IMR-90 (cell line): Measurements from ENCODE around the gene PHKG2. TPM values are rescaled to one million over a fixed set of nuclear protein-coding genes. Genes with fewer than 3 reads are reported as not detected.

Experiments
- ATAC-seq: fragments of 200-7000 bp; cut with Tn5 transposase; 2 replicates; pipeline ENCODE4 v1.9.1; 2020; ENCODE audit warnings: low read depth, mild to moderate bottlenecking, moderate library complexity
- BruUV-seq: library from RNA; stranded (reverse); fragments of 400-500 nt; replicated peaks from 2 replicates; lab custom pipeline; 2021; lab: Mats Ljungman, UMichigan
- CTCF ChIA-PET: fragments of 300-600 bp; formaldehyde crosslinking; extraction: SDS; loops from one replicate; lab custom pipeline; 2021; ENCODE audit warnings: antibody characterized with exemption; lab: Yijun Ruan, JAX
- POLR2A ChIA-PET: fragments of 300-600 bp; sonication (Branson Sonifier 250); formaldehyde crosslinking; loops from one replicate; lab custom pipeline; 2022; ENCODE audit warnings: antibody characterized with exemption; ENCODE audit not compliant: unreplicated experiment; lab: Charles Lee
- DNase-seq: peaks from one replicate; pipeline ENCODE4 v3.0.0; 2013
- H2AFZ ChIP-seq: replicated peaks from 2 replicates; pipeline ENCODE3; 2013; ENCODE audit warnings: low read length, mild to moderate bottlenecking; ENCODE audit not compliant: poor library complexity
- H2AK5ac ChIP-seq: 2 replicates; pipeline ENCODE4 v1.6.1; 2013; ENCODE audit warnings: low read depth, low read length, inconsistent platforms
- H2AK9ac ChIP-seq: replicated peaks from 2 replicates; pipeline ENCODE3; 2013; ENCODE audit warnings: mild to moderate bottlenecking, low read depth, low read length, moderate library complexity; ENCODE audit not compliant: poor library complexity
- H2BK120ac ChIP-seq: 2 replicates; pipeline ENCODE4 v1.6.1; 2013; ENCODE audit warnings: low read depth, low read length, inconsistent platforms
- H2BK15ac ChIP-seq: 3 replicates; pipeline ENCODE4 v1.6.1; 2013; ENCODE audit warnings: low read depth, low read length, inconsistent platforms
- H2BK20ac ChIP-seq: 2 replicates; pipeline ENCODE4 v1.6.1; 2013; ENCODE audit warnings: low read depth, mild to moderate bottlenecking, inconsistent platforms, low read length, moderate library complexity
- H2BK5ac ChIP-seq: 2 replicates; pipeline ENCODE4 v1.6.1; 2013; ENCODE audit warnings: mild to moderate bottlenecking, low read depth, low read length, inconsistent platforms; ENCODE audit not compliant: poor library complexity, severe bottlenecking
- H3K14ac ChIP-seq: replicated peaks from 2 replicates; pipeline ENCODE4 v1.6.1; 2013; ENCODE audit warnings: low read depth, low read length, inconsistent platforms
- H3K18ac ChIP-seq: 2 replicates; pipeline ENCODE4 v1.6.1; 2013; ENCODE audit warnings: low read depth, low read length, control low read depth
- H3K23ac ChIP-seq: 2 replicates; pipeline ENCODE4 v1.6.1; 2013; ENCODE audit warnings: low read depth, low read length, inconsistent platforms
- H3K27ac ChIP-seq: 2 replicates; pipeline ENCODE4 v1.5.1; 2013; ENCODE audit warnings: mild to moderate bottlenecking, control low read depth, low read length; ENCODE audit not compliant: insufficient read depth
- H3K27me3 ChIP-seq: 2 replicates; pipeline ENCODE4 v1.6.1; 2013; ENCODE audit warnings: low read length; ENCODE audit not compliant: control insufficient read depth, insufficient read depth
- H3K36me3 ChIP-seq: 2 replicates; pipeline ENCODE4 v1.6.1; 2013; ENCODE audit warnings: low read length, mixed read lengths; ENCODE audit not compliant: control insufficient read depth, insufficient read depth
- H3K4ac ChIP-seq: 2 replicates; pipeline ENCODE4 v1.6.1; 2013; ENCODE audit warnings: low read depth, low read length, inconsistent platforms
- H3K4me1 ChIP-seq: 2 replicates; pipeline ENCODE4 v1.6.1; 2013; ENCODE audit warnings: low read length, mixed read lengths; ENCODE audit not compliant: control insufficient read depth, insufficient read depth
- H3K4me2 ChIP-seq: 2 replicates; pipeline ENCODE4 v1.6.1; 2013; ENCODE audit warnings: low read depth, mild to moderate bottlenecking, control low read depth, low read length, moderate library complexity
- H3K4me3 ChIP-seq: 2 replicates; pipeline ENCODE4 v1.5.1; 2013; ENCODE audit warnings: low read depth, mild to moderate bottlenecking, control low read depth, low read length, moderate library complexity; ENCODE audit not compliant: insufficient read depth
- H3K56ac ChIP-seq: 2 replicates; pipeline ENCODE4 v1.6.1; 2013; ENCODE audit warnings: low read length, inconsistent platforms; ENCODE audit not compliant: insufficient read depth; ENCODE audit errors: extremely low read depth
- H3K79me1 ChIP-seq, 2 experiments: 2 replicates each; pipeline ENCODE4 v1.6.1; 2013; ENCODE audit warnings: low read length in 2 of 2, inconsistent platforms in 1 of 2, low read depth in 1 of 2
- H3K9ac ChIP-seq: 2 replicates; pipeline ENCODE4 v1.6.1; 2013; ENCODE audit warnings: low read depth, low read length, control low read depth
- H3K9me1 ChIP-seq: 2 replicates; pipeline ENCODE4 v1.6.1; 2013; ENCODE audit warnings: low read length, inconsistent platforms; ENCODE audit not compliant: insufficient read depth
- H3K9me3 ChIP-seq: 2 replicates; pipeline ENCODE4 v1.6.1; 2013; ENCODE audit warnings: low read length; ENCODE audit not compliant: control insufficient read depth, insufficient read depth
- H4K20me1 ChIP-seq: 2 replicates; pipeline ENCODE4 v1.6.1; 2013; ENCODE audit warnings: low read length, inconsistent platforms; ENCODE audit not compliant: insufficient read depth
- H4K5ac ChIP-seq: 2 replicates; pipeline ENCODE4 v1.6.1; 2013; ENCODE audit warnings: mild to moderate bottlenecking, low read depth, low read length, control low read depth
- H4K8ac ChIP-seq, 2 experiments: 2 replicates each; pipeline ENCODE4 v1.6.1; 2013; ENCODE audit warnings: low read depth in 2 of 2, low read length in 2 of 2, control low read depth in 1 of 2, inconsistent platforms in 1 of 2
- H4K91ac ChIP-seq: 2 replicates; pipeline ENCODE4 v1.6.1; 2013; ENCODE audit warnings: low read depth, low read length, inconsistent platforms; ENCODE audit not compliant: insufficient read depth
- CHD1 ChIP-seq: IDR thresholded peaks from 2 replicates; pipeline ENCODE4 v1.6.1; 2012; ENCODE audit warnings: low read depth, low read length, improper control_type of control experiment
- MXI1 ChIP-seq: IDR thresholded peaks from 2 replicates; pipeline ENCODE4 v1.6.1; 2012; ENCODE audit warnings: low read depth, mild to moderate bottlenecking, low read length, moderate library complexity, borderline replicate concordance
- NFE2L2 ChIP-seq: fragments of 150-350 bp; IDR thresholded peaks from 2 replicates; pipeline ENCODE4 v1.6.1; 2016; ENCODE audit warnings: low read depth, mild to moderate bottlenecking, low read length
- POLR2A ChIP-seq: IDR thresholded peaks from 2 replicates; pipeline ENCODE4 v1.6.1; 2012; ENCODE audit warnings: mild to moderate bottlenecking, low read depth, low read length
- RFX5 ChIP-seq: IDR thresholded peaks from 2 replicates; pipeline ENCODE4 v1.8.0; 2012; ENCODE audit warnings: low read depth, mild to moderate bottlenecking, low read length, moderate library complexity
- WGBS, 2 experiments: methylation state at CpG; one replicate each; pipeline versions ENCODE4 v1.1.5 to v1.1.7; 2013; ENCODE audit warnings: missing lambda C conversion rate in 2 of 2; ENCODE audit not compliant: insufficient read length in 1 of 2; ENCODE audit errors: extremely low coverage in 2 of 2; 5-methylcytosine and 5-hydroxymethylcytosine counted together
- dilution Hi-C: fragments of 300-500 bp; cut with HindIII; formaldehyde crosslinking; loops from one replicate; pipeline ENCODE4 v1.14.3; 2018; ENCODE audit warnings: low sequenced_read_pairs; ENCODE audit not compliant: unreplicated experiment
- in situ Hi-C: fragments of 300-500 bp; cut with MboI; formaldehyde crosslinking; loops from 3 replicates; pipeline ENCODE4 v1.14.3; 2019; ENCODE audit warnings: low sequenced_read_pairs, inconsistent platforms, mixed read lengths
- intact Hi-C: fragments of 100-400 bp; cut with micrococcal nuclease; formaldehyde crosslinking; loops from 2 replicates; pipeline ENCODE4 v1.10.0; 2022
- polyA plus RNA-seq, 3 experiments: library from polyadenylated mRNA; depleted of rRNA; stranded (reverse); fragments of >200 nt; gene quantifications; 2 replicates each; pipeline ENCODE4 v1.2.3, GENCODE V29; 2012; ENCODE audit warnings: low replicate concordance in 1 of 3
- total RNA-seq: library from RNA; depleted of rRNA; stranded (reverse); fragments of >200 nt; gene quantifications from 2 replicates; pipeline ENCODE4 v1.2.3, GENCODE V29; 2012
- TF ChIP-seq, protein P1 (sequence below): fragments of 150-350 bp; IDR thresholded peaks from 2 replicates; pipeline ENCODE4 v1.6.1; 2017; ENCODE audit warnings: mild to moderate bottlenecking, antibody characterized with exemption, low read length, low read depth
- TF ChIP-seq, protein P2 (sequence below): conservative IDR thresholded peaks from 2 replicates; pipeline ENCODE4 v1.5.1; 2012; ENCODE audit warnings: mild to moderate bottlenecking, low read depth, low read length, improper control_type of control experiment

The PHKG2 gene
- total and polyA plus RNA-seq, 2 of the 4 experiments (the other 2 are of a cell fraction): 26.0 to 38.9 TPM

DNA sequence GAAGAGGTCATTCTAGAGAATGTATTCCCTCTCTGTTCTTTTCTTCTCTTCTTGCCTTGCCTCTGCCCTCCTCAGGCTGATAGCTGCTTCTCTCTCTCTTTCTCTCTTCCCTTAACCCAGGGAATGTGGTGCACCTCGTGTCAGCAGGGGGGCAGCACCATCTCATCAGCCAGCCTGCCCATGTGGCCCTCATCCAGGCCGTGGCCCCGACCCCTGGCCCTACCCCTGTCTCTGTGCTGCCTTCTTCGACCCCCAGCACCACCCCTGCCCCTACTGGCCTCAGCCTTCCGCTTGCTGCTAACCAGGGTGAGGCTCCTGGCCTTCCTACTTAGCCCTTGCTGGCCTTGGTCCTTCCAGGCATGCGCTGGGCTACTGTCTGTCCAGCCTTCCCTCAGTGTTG lies 25.8 kb upstream of the PHKG2 start:
- Histone ChIP-seq H3K14ac (no peak overlapping the region), H2AK9ac (peak overlapping the region; percentile 18), H3K4me2 (no peak overlapping the region), H2BK120ac (no peak overlapping the region), H2BK15ac (no peak overlapping the region), H3K27me3 (no peaks in the 10 kb centered on the region), H4K91ac (no peak overlapping the region), H4K5ac (no peak overlapping the region), H3K56ac (no peak overlapping the region), H3K4me3 (no peak overlapping the region), H3K4ac (no peak overlapping the region), H3K4me1 (no peaks in the 10 kb centered on the region), H3K9me1 (no peaks in the 10 kb centered on the region), H3K36me3 (peaks cover 67% of the 10 kb centered on the region), H4K20me1 (peaks cover 11% of the 10 kb centered on the region), H4K8ac (no peak overlapping the region), H2AFZ (no peak overlapping the region), H3K79me1 (peaks cover 42 to 53% of the 10 kb centered on the region in 2 experiments), H3K23ac (no peak overlapping the region), H3K18ac (no peak overlapping the region), H2AK5ac (no peak overlapping the region), H3K9me3 (no peaks in the 10 kb centered on the region), H3K27ac (no peak overlapping the region), H3K9ac (no peak overlapping the region), H2BK5ac (no peak overlapping the region), H2BK20ac (no peak overlapping the region)
- dilution Hi-C loops: no loop called here
- TF ChIP-seq RFX5: no peak
- TF ChIP-seq, protein P1, sequence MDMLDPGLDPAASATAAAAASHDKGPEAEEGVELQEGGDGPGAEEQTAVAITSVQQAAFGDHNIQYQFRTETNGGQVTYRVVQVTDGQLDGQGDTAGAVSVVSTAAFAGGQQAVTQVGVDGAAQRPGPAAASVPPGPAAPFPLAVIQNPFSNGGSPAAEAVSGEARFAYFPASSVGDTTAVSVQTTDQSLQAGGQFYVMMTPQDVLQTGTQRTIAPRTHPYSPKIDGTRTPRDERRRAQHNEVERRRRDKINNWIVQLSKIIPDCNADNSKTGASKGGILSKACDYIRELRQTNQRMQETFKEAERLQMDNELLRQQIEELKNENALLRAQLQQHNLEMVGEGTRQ: no peak
- no peak for TF ChIP-seq CHD1
- no peak for TF ChIP-seq POLR2A
- TF ChIP-seq, protein P2, sequence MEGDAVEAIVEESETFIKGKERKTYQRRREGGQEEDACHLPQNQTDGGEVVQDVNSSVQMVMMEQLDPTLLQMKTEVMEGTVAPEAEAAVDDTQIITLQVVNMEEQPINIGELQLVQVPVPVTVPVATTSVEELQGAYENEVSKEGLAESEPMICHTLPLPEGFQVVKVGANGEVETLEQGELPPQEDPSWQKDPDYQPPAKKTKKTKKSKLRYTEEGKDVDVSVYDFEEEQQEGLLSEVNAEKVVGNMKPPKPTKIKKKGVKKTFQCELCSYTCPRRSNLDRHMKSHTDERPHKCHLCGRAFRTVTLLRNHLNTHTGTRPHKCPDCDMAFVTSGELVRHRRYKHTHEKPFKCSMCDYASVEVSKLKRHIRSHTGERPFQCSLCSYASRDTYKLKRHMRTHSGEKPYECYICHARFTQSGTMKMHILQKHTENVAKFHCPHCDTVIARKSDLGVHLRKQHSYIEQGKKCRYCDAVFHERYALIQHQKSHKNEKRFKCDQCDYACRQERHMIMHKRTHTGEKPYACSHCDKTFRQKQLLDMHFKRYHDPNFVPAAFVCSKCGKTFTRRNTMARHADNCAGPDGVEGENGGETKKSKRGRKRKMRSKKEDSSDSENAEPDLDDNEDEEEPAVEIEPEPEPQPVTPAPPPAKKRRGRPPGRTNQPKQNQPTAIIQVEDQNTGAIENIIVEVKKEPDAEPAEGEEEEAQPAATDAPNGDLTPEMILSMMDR: no peak
- TF ChIP-seq MXI1: no peak
- no peak for TF ChIP-seq NFE2L2
- CTCF ChIA-PET: no interaction called here
- no TSS peak for BruUV-seq
- DNase-seq (no peak), ATAC-seq (no peak)
- POLR2A ChIA-PET: no interaction called here
- in situ Hi-C loops: no loop called here
- intact Hi-C loops: no loop called here
- WGBS, 2 experiments: 100% methylated on average over 3 of the region's 6 CpGs; no CpG with 5 or more reads in 1 of the 2 experiments
